ENCODE measurements around the gene MYRF. TPM values are rescaled to one million over a fixed set of nuclear protein-coding genes. Genes with fewer than 3 reads are reported as not detected.
A peak's percentile ranks its signal among the peaks of the same experiment; 100 is the strongest.

The MYRF gene
- total and polyA plus RNA-seq, 2 of the 13 experiments (the other 11 are each of a cell fraction or from before 2014, with no cell fraction given) = 10.2 to 25.9 TPM

- POLR2A ChIA-PET = interaction anchor here (0.6 to 4.2 kb wide), 24 partner anchors 9 to 799 kb away, joined by 3 to 50 read pairs (median 4); partner anchors contain the start of genes BEST1, FADS1, FADS2 and FTH1
- in situ Hi-C loops (cut with HindIII; ENCODE audit: extremely low pct_ligation_motif_present, low pct_unique_long_range_greater_than_20kb) (loop anchor here (10.0 kb wide), 1 partner anchor 292 kb away; no protein-coding TSS in a partner anchor), intact Hi-C loops (cut with micrococcal nuclease; ENCODE audit: unreplicated experiment) (loop anchor here (1.0 kb wide), 1 partner anchor 316 kb away; no protein-coding TSS in a partner anchor)
- peaks cover 49% of the 10 kb centered on the region for H3K4me1 ChIP-seq (ENCODE audit: insufficient read depth, low read length)
- H3K4me3 ChIP-seq (replicated peaks in 1 of 3; ENCODE audit: insufficient read depth in 1 of 3, low read depth in 2 of 3, low read length in 3 of 3) = peak within 1 kb of the TSS; percentile 68 to 87 (median 81)
- H3K27ac ChIP-seq (ENCODE audit: extremely low read length, insufficient read depth, low read length) = peak within 1 kb of the TSS; percentile 99
- no peaks in the 10 kb centered on the region; a peak in 1 of 5 replicates for H3K27me3 ChIP-seq (ENCODE audit: control insufficient read depth in 1 of 2, insufficient read depth in 2 of 2, low read length in 2 of 2)
- peak within 1 kb of the TSS; percentile 96 for H3K9ac ChIP-seq (ENCODE audit: insufficient read depth, low read depth, low read length)
- 0% methylated on average over 8 of the region's 61 CpGs for WGBS (ENCODE audit: low lambda C conversion rate)
- peak within 1 kb of the TSS; percentile 89 for H3K4me2 ChIP-seq (ENCODE audit: low read depth, low read length)
- peaks cover 10 to 48% of the 10 kb centered on the region in 2 experiments for H3K36me3 ChIP-seq (replicated peaks in 1 of 2; ENCODE audit: control insufficient read depth in 1 of 2, insufficient read depth in 2 of 2, low read length in 2 of 2)
- no TSS peak for BruUV-seq (replicated peaks)
- ATAC-seq (peak; percentile 86), FAIRE-seq (no peak), DNase-seq (ENCODE audit: low spot score) (peak; percentile 91)
- H3K9me3 ChIP-seq (ENCODE audit: low read length) = no peaks in the 10 kb centered on the region
- peak within 1 kb of the TSS; percentile 88 for H2AFZ ChIP-seq (ENCODE audit: low read length)
- no peaks in the 10 kb centered on the region; the same call in 1 of the 2 replicates for H4K20me1 ChIP-seq (ENCODE audit: insufficient read depth, low read length)
- H3K79me2 ChIP-seq (ENCODE audit: insufficient read depth, low read length) = peaks cover 47% of the 10 kb centered on the region
- CTCF ChIA-PET (ENCODE audit: low intra/inter-chr PET ratio, low total read pairs) = no interaction called here
- TF ChIP-seq ZNF782 (CRISPR knock-in tag; IDR thresholded peaks at IDR 0.05; ENCODE audit: borderline replicate concordance) (no peak), ZNF607 (CRISPR knock-in tag; IDR thresholded peaks at IDR 0.05; ENCODE audit: borderline replicate concordance) (0 out of 2 replicates have a peak, but pooled peaks have one; percentile 12), UBTF (CRISPR knock-in tag; IDR thresholded peaks at IDR 0.05) (0 out of 2 replicates have a peak, but pooled peaks have one; percentile 49), ZNF543 (CRISPR knock-in tag; IDR thresholded peaks at IDR 0.05) (peak; percentile 85), HNF1A (IDR thresholded peaks at IDR 0.05; ENCODE audit: low read depth) (no peak), HNF1A (CRISPR knock-in tag; IDR thresholded peaks at IDR 0.05; ENCODE audit: borderline replicate concordance) (peak; percentile 37; the same call in 1 of the 2 replicates), RBFOX2 (IDR thresholded peaks at IDR 0.05; ENCODE audit: low read depth, low read length) (peak; percentile 81), POLR2G (IDR thresholded peaks at IDR 0.05; ENCODE audit: low read depth, low read length) (peak; percentile 95), FOXA1 (IDR thresholded peaks at IDR 0.05) (no peak), FOXA1 (CRISPR knock-in tag; IDR thresholded peaks at IDR 0.05) (no peak), ZNF761 (CRISPR knock-in tag; conservative IDR thresholded peaks at IDR 0.05) (peak; percentile 91), ARID2 (CRISPR knock-in tag; IDR thresholded peaks at IDR 0.05; ENCODE audit: borderline replicate concordance) (peak; percentile 26; the same call in 1 of the 2 replicates), HOXA3 (CRISPR knock-in tag; IDR thresholded peaks at IDR 0.05) (peak; percentile 62), RBM22 (optimal IDR thresholded peaks at IDR 0.05; ENCODE audit: low read length) (no peak), FOXO1 (CRISPR knock-in tag; IDR thresholded peaks at IDR 0.05) (no peak), TSC22D2 (CRISPR knock-in tag; IDR thresholded peaks at IDR 0.05; ENCODE audit: borderline replicate concordance) (no peak), IRF1 (CRISPR knock-in tag; IDR thresholded peaks at IDR 0.05; ENCODE audit: low read depth) (no peak)
Observed at GRCh38 chr11:61792310-61793082, 40.1 kb downstream of the MYRF start, which contains the start of the genes FEN1 and TMEM258. Gene FEN1, plus strand, starts transcription at chr11:61792911. Its CDS starts 2,451 bp downstream, at chr11:61795362. Gene TMEM258, minus strand, starts transcription at chr11:61792599. Its CDS starts 41 bp downstream, at chr11:61792558.

Measured in HepG2 (cell line).